GM12872 (cell line): ENCODE data around the gene CALML4.

Experiments
- TF ChIP-seq, protein P1 (sequence below): IDR thresholded peaks from 3 replicates; pipeline ENCODE4 v1.5.1; 2011; ENCODE audit warnings: low read depth, mild to moderate bottlenecking, low read length, moderate library complexity; ENCODE audit not compliant: insufficient read depth

CALML4 gene

DNA sequence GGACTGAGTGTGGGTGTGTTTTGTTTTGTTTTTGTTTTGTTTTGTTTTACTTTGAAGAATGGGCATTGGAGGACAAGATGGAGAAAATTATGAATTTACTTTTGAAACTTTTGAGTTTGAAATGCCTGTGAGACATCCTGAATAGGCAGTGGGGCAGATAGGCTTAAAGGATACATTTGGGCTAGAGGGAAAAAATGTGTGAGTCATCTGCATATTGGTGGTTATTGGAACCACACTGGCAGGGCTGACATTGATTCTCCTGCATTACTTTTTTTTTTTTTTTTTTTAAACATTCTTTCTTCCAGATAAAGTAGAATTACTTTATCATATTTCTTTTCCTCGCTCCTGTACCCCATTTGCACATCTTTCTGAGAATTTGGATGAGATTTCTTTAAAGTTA lies 56.1 kb downstream of the CALML4 start:
- TF ChIP-seq, protein P1, sequence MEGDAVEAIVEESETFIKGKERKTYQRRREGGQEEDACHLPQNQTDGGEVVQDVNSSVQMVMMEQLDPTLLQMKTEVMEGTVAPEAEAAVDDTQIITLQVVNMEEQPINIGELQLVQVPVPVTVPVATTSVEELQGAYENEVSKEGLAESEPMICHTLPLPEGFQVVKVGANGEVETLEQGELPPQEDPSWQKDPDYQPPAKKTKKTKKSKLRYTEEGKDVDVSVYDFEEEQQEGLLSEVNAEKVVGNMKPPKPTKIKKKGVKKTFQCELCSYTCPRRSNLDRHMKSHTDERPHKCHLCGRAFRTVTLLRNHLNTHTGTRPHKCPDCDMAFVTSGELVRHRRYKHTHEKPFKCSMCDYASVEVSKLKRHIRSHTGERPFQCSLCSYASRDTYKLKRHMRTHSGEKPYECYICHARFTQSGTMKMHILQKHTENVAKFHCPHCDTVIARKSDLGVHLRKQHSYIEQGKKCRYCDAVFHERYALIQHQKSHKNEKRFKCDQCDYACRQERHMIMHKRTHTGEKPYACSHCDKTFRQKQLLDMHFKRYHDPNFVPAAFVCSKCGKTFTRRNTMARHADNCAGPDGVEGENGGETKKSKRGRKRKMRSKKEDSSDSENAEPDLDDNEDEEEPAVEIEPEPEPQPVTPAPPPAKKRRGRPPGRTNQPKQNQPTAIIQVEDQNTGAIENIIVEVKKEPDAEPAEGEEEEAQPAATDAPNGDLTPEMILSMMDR: no peak

DNA sequence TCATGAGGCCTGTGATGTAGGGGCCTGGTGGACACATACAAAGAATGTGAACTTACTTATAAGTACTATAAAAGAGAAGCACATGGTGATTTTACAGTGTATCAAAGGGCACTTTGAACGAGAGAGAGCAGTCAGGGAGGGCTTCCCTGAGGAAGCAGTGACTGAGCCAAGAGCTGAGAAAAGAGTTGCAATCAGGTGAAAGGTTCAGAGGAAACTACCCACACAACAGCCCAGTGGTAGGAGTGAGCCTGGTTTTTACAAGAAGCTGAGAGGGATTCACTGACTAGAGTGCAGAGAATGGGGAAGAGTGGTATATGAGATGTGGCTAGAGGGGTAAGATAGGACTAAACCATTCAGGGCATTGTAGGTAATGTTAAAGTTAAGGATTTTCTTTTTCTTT lies 57.1 kb downstream of the CALML4 start:
- TF ChIP-seq, protein P1: no peak

DNA sequence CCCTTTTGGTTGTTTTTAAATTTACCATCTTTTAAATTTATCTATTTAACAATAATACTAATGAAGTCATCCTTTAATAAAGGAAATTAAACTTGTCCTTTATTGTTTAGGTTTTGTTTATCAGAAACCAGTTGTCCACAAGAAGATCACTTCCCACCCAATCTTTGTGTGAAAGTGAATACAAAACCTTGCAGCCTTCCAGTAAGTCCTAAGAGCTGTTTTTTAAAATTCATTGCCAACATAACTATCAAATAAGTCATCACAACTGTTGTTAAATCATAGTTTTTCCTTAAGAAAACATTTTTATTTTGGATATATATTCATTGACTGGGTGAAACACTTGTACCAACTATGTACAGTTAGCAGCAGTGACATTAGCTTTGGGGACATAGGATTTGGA lies 59.4 kb downstream of the CALML4 start:
- TF ChIP-seq, protein P1: no peak

DNA sequence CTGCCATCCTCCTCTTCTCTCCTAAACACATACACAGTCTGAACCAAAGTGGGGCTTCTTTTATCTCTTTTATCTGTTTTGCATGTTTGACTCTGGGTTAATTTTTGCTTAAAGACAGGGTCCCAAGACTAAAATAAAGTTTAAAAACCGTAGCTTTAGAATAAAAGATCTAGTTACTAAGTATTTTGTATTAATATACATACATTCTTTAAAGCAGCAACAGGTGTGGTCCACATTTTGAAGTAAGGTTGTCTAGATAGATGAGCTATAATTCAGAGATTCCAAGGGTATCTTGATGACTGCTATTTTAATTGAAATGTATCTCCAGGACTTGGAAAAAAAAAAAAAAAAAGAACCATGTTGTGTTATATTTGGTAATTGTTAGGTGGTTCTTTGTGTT lies 61.3 kb downstream of the CALML4 start:
- TF ChIP-seq, protein P1: no peak

DNA sequence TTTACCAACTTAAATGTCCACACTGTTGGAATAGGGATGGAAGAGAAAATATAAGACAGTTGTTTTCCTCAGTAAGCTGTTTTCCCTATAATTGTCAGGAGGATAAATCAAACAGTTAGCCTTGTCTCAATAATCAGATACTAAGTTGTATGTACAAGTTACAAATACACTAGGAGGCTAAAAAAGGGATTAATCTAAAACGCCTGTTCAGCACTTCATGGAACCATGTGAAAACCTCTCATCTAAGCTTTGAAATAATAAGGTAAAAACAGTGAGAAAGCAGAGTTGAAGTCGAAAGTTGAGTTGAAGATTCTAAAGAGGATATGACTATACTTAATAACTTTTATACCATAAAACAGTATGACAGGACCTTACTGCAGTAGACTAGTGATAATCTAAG lies 62.0 kb downstream of the CALML4 start:
- TF ChIP-seq, protein P1: no peak
